SK-N-SH (cell line): ENCODE measurements around the gene EXOC2. TPM values are rescaled to one million over a fixed set of nuclear protein-coding genes. Genes with fewer than 3 reads are reported as not detected.
"Not testable (repeated sequence)": the region's sequence is repeated elsewhere in the genome, so short reads cannot be mapped to it uniquely, and the experiment has no call there.

Experiments used
- CTCF ChIA-PET: fragments of 300-600, 350-600 bp; formaldehyde crosslinking; extraction: SDS; loops from one replicate; lab custom pipeline; 2021; lab: Yijun Ruan, JAX
- POLR2A ChIA-PET: fragments of 350-600 bp; sonication (Branson Sonifier 250); formaldehyde crosslinking; extraction: SDS; loops from one replicate; lab custom pipeline; 2020; ENCODE audit warnings: antibody characterized with exemption, inconsistent platforms; lab: Yijun Ruan, JAX
- DNase-seq: peaks from one replicate; pipeline ENCODE4 v3.0.0; 2012
- H2AFZ ChIP-seq: fragments of 200-600 bp; sonication (generic); 2 replicates; pipeline ENCODE4 v1.8.1; 2016; ENCODE audit warnings: antibody characterized with exemption, mild to moderate bottlenecking, low read depth
- H3F3A ChIP-seq: fragments of 200-600 bp; sonication (generic); replicated peaks from 2 replicates; pipeline ENCODE3; 2016; ENCODE audit warnings: antibody characterized with exemption, mild to moderate bottlenecking; ENCODE audit not compliant: insufficient read depth
- H3K27ac ChIP-seq, 2 experiments: fragments of 200-500 bp in 1 of 2; fragments of 200-600 bp in 1 of 2; sonication (Bioruptor generic) in 1 of 2; sonication (generic), shearing (Covaris generic) in 1 of 2; 2 replicates each; pipeline versions ENCODE4 v1.5.1 to v1.6.1; 2014 to 2016; ENCODE audit warnings: low read depth in 2 of 2, inconsistent platforms in 1 of 2, low read length in 1 of 2, mild to moderate bottlenecking in 1 of 2, mixed read lengths in 1 of 2
- H3K27me3 ChIP-seq: fragments of 200-600 bp; sonication (generic), shearing (Covaris generic); 2 replicates; pipeline ENCODE4 v1.6.1; 2016; ENCODE audit warnings: mixed run types; ENCODE audit not compliant: insufficient read depth
- H3K36me3 ChIP-seq, 2 experiments: fragments of 200-500 bp in 1 of 2; fragments of 200-600 bp in 1 of 2; sonication (Bioruptor generic) in 1 of 2; sonication (generic) in 1 of 2; replicated peaks in 1 of 2; 2 replicates each; pipeline versions ENCODE3 to v1.5.1; 2014 to 2016; ENCODE audit warnings: low read length in 1 of 2, mild to moderate bottlenecking in 1 of 2; ENCODE audit not compliant: insufficient read depth in 2 of 2, control insufficient read depth in 1 of 2
- H3K4me1 ChIP-seq, 2 experiments: fragments of 200-500 bp in 1 of 2; fragments of 200-600 bp in 1 of 2; sonication (Bioruptor generic) in 1 of 2; sonication (generic), shearing (Covaris generic) in 1 of 2; 2 replicates each; pipeline versions ENCODE4 v1.5.1 to v1.6.1; 2014 to 2016; ENCODE audit warnings: low read depth in 1 of 2, low read length in 1 of 2, mixed run types in 1 of 2; ENCODE audit not compliant: insufficient read depth in 2 of 2, control insufficient read depth in 1 of 2
- H3K4me2 ChIP-seq: fragments of 200-600 bp; sonication (generic), shearing (Covaris generic); 2 replicates; pipeline ENCODE4 v1.6.1; 2017; ENCODE audit warnings: mixed run types
- H3K4me3 ChIP-seq, 2 experiments: fragments of 200-500 bp in 1 of 2; fragments of 200-600 bp in 1 of 2; sonication (Bioruptor generic) in 1 of 2; sonication (generic), shearing (Covaris generic) in 1 of 2; 2 replicates each; pipeline versions ENCODE4 v1.5.1 to v1.8.1; 2014 to 2016; ENCODE audit warnings: low read depth in 2 of 2, inconsistent platforms in 1 of 2, low read length in 1 of 2, mild to moderate bottlenecking in 1 of 2, mixed read lengths in 1 of 2, moderate library complexity in 1 of 2
- H3K79me2 ChIP-seq: fragments of 200-600 bp; sonication (generic); 2 replicates; pipeline ENCODE4 v1.8.1; 2017; ENCODE audit warnings: mild to moderate bottlenecking; ENCODE audit not compliant: insufficient read depth
- H3K9ac ChIP-seq: fragments of 200-600 bp; sonication (generic); 2 replicates; pipeline ENCODE4 v1.6.1; 2017; ENCODE audit warnings: mixed run types
- H3K9me2 ChIP-seq: fragments of 200-600 bp; sonication (generic); 2 replicates; pipeline ENCODE4 v1.6.1; 2017; ENCODE audit warnings: mixed run types
- H3K9me3 ChIP-seq: fragments of 200-600 bp; sonication (generic); 2 replicates; pipeline ENCODE4 v1.6.1; 2017; ENCODE audit warnings: mixed run types, mild to moderate bottlenecking, moderate library complexity
- H4K20me1 ChIP-seq: fragments of 200-600 bp; sonication (generic); 2 replicates; pipeline ENCODE4 v1.6.1; 2017; ENCODE audit warnings: mild to moderate bottlenecking, mixed run types; ENCODE audit not compliant: insufficient read depth
- ELF1 ChIP-seq: IDR thresholded peaks from 2 replicates; pipeline ENCODE4 v1.4.0; 2012
- EP300 ChIP-seq, 2 experiments: IDR thresholded peaks; 2 replicates each; pipeline versions ENCODE4 v1.4.0 to v1.6.1; 2012; ENCODE audit warnings: borderline replicate concordance in 1 of 2, low read depth in 1 of 2, low read length in 1 of 2
- FOSL2 ChIP-seq: IDR thresholded peaks from 2 replicates; pipeline ENCODE4 v1.4.0; 2012; ENCODE audit warnings: low read depth, mild to moderate bottlenecking, moderate library complexity, borderline replicate concordance
- FOXM1 ChIP-seq: IDR thresholded peaks from 2 replicates; pipeline ENCODE4 v1.4.0; 2012; ENCODE audit warnings: low read depth, mild to moderate bottlenecking
- GABPA ChIP-seq: IDR thresholded peaks from 2 replicates; pipeline ENCODE4 v1.4.0; 2012; ENCODE audit warnings: low read depth, mild to moderate bottlenecking
- JUND ChIP-seq: IDR thresholded peaks from 2 replicates; pipeline ENCODE4 v1.4.0; 2012
- MEF2A ChIP-seq: IDR thresholded peaks from 2 replicates; pipeline ENCODE4 v1.4.0; 2012; ENCODE audit warnings: low read depth, borderline replicate concordance
- NFIC ChIP-seq: IDR thresholded peaks from 2 replicates; pipeline ENCODE4 v1.4.0; 2012; ENCODE audit warnings: borderline replicate concordance
- NRF1 ChIP-seq: IDR thresholded peaks from 2 replicates; pipeline ENCODE4 v1.6.1; 2012; ENCODE audit warnings: low read depth, mild to moderate bottlenecking, low read length
- PBX3 ChIP-seq: IDR thresholded peaks from 2 replicates; pipeline ENCODE4; 2012
- REST ChIP-seq: IDR thresholded peaks from 2 replicates; pipeline ENCODE4 v1.6.1; 2012; ENCODE audit warnings: mild to moderate bottlenecking, low read depth, low read length, moderate library complexity
- RFX5 ChIP-seq: IDR thresholded peaks from 2 replicates; pipeline ENCODE4 v1.6.1; 2012; ENCODE audit warnings: mild to moderate bottlenecking, improper control_type of control experiment, low read length
- RXRA ChIP-seq: IDR thresholded peaks from 2 replicates; pipeline ENCODE4 v1.4.0; 2012; ENCODE audit warnings: low read depth, mild to moderate bottlenecking, borderline replicate concordance
- TAF1 ChIP-seq: IDR thresholded peaks from 2 replicates; pipeline ENCODE4 v1.6.1; 2012; ENCODE audit warnings: low read depth, mild to moderate bottlenecking, low read length, moderate library complexity, borderline replicate concordance
- WGBS: methylation state at CpG from one replicate; pipeline ENCODE4 v1.1.6; 2017; ENCODE audit warnings: low lambda C conversion rate; 5-methylcytosine and 5-hydroxymethylcytosine counted together
- polyA plus RNA-seq, 3 experiments: library from polyadenylated mRNA; depleted of rRNA; stranded (reverse); fragments of >200 nt; gene quantifications; 2 replicates each; pipeline ENCODE4 v1.2.3, GENCODE V29; 2012
- TF ChIP-seq, protein P1 (sequence below): IDR thresholded peaks from 2 replicates; pipeline ENCODE4 v1.4.0; 2012; ENCODE audit warnings: low read depth, borderline replicate concordance

Gene EXOC2
- polyA plus RNA-seq, 1 of the 3 experiments (the other 2 are of a cell fraction), result 10.6 TPM

DNA sequence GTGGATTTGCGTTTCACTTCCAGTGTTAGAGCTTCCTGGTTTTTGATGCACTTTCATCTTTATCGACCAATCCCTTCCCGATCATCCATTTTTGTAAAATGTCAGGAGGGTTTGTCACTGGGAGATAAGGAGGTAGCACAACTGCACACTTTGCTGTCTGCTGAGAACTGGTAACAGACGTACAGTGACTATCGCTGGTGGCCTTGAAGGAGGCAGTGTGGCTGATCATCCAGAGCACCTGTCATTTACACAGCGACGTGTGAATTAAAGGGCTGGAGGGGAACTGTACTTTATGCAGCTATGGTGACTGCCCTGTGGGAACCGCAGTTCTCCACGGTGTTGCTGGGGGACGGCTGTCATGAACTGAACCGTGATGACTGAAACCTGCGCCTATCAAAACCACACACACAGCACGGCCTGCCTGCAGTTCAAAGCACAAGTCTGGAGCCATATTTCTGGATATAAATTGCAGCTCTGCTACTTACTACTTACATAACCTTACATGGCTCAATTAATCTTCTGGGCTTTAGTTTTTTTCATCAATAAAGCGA, 86.0 kb downstream of the EXOC2 start:
- TF ChIP-seq, protein P1, sequence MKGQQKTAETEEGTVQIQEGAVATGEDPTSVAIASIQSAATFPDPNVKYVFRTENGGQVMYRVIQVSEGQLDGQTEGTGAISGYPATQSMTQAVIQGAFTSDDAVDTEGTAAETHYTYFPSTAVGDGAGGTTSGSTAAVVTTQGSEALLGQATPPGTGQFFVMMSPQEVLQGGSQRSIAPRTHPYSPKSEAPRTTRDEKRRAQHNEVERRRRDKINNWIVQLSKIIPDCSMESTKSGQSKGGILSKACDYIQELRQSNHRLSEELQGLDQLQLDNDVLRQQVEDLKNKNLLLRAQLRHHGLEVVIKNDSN, result no peak
- TF ChIP-seq NRF1, result no peak
- no peak for TF ChIP-seq MEF2A
- no peak for TF ChIP-seq TAF1
- TF ChIP-seq FOXM1, result no peak
- no peak for TF ChIP-seq NFIC
- TF ChIP-seq FOSL2, result no peak
- TF ChIP-seq ELF1, result no peak
- TF ChIP-seq JUND, result no peak
- no peak for TF ChIP-seq GABPA
- no peak for TF ChIP-seq RFX5
- no peak for TF ChIP-seq EP300 (IDR thresholded peaks at IDR 0.05; ENCODE audit: borderline replicate concordance in 1 of 2, low read depth in 1 of 2, low read length in 1 of 2)
- TF ChIP-seq PBX3, result no peak
- TF ChIP-seq RXRA, result no peak
- TF ChIP-seq REST, result no peak
- H3K4me3 ChIP-seq, result no peak overlapping the region
- ChIA-PET CTCF (interaction anchor here (0.8 to 4.1 kb wide), 2 partner anchors 14 to 15 kb away, joined by 3 to 24 read pairs; no protein-coding TSS in a partner anchor), POLR2A (no interaction called here)
- DNase-seq, result no peak
- H3K9ac ChIP-seq, result no peak overlapping the region
- no peaks in the 10 kb centered on the region for H4K20me1 ChIP-seq
- WGBS, result 95% methylated on average over 14 of the region's 14 CpGs
- H3K79me2 ChIP-seq, result no peaks in the 10 kb centered on the region
- no peak overlapping the region for H3K27ac ChIP-seq
- peaks cover 12 to 23% of the 10 kb centered on the region in 2 experiments for H3K36me3 ChIP-seq
- H3F3A ChIP-seq, result no peaks in the 10 kb centered on the region
- H3K4me1 ChIP-seq, result no peaks in the 10 kb centered on the region; a peak in 1 of 4 replicates
- H3K27me3 ChIP-seq, result no peaks in the 10 kb centered on the region
- no peak overlapping the region for H2AFZ ChIP-seq
- no peaks in the 10 kb centered on the region for H3K9me2 ChIP-seq
- H3K9me3 ChIP-seq, result no peaks in the 10 kb centered on the region
- H3K4me2 ChIP-seq, result no peak overlapping the region

- H3K9ac ChIP-seq, H2AFZ ChIP-seq, H3F3A ChIP-seq, POLR2A ChIA-PET, H3K4me2 ChIP-seq, H3K27ac ChIP-seq, H3K4me3 ChIP-seq, H3K79me2 ChIP-seq, H3K9me3 ChIP-seq, H3K4me1 ChIP-seq, DNase-seq, H3K27me3 ChIP-seq, H3K9me2 ChIP-seq, H4K20me1 ChIP-seq: not testable (repeated sequence)
- peaks cover 12 to 23% of the 10 kb centered on the region in 2 experiments for H3K36me3 ChIP-seq
- CTCF ChIA-PET, result interaction anchor here (4.1 kb wide), 1 partner anchor 12 kb away, joined by 24 read pairs; no protein-coding TSS in a partner anchor
- 94% methylated on average over 5 of the region's 5 CpGs for WGBS
Measured at GRCh38 chr6:605895-606294, 87.0 kb downstream of the EXOC2 start.
